Subcutaneous abdominal adipose tissue (tissue), 5 donors: ENCODE results near the gene EFHC2.
"Not testable (repeated sequence)": the region's sequence is repeated elsewhere in the genome, so short reads cannot be mapped to it uniquely, and the experiment has no call there.

Experiments used
- H3K27ac ChIP-seq: one replicate; pipeline ENCODE4 v1.7.0; 2013; ENCODE audit warnings: low read depth, mild to moderate bottlenecking, inconsistent platforms, low read length, moderate library complexity
- H3K27me3 ChIP-seq, 5 donors: one replicate each; pipeline ENCODE4 v1.7.0; 2013; ENCODE audit warnings: low read length in 5 of 5, inconsistent platforms in 1 of 5; ENCODE audit not compliant: control insufficient read depth in 5 of 5, insufficient read depth in 4 of 5
- H3K36me3 ChIP-seq, 5 donors: one replicate each; pipeline ENCODE4 v1.7.0; 2013; ENCODE audit warnings: low read length in 5 of 5; ENCODE audit not compliant: control insufficient read depth in 5 of 5, insufficient read depth in 5 of 5
- H3K4me1 ChIP-seq, 5 donors: one replicate each; pipeline ENCODE4 v1.7.0; 2013; ENCODE audit warnings: low read length in 5 of 5, mild to moderate bottlenecking in 3 of 5, moderate library complexity in 1 of 5; ENCODE audit not compliant: control insufficient read depth in 5 of 5, insufficient read depth in 5 of 5
- H3K4me3 ChIP-seq, 5 donors: one replicate each; pipeline ENCODE4 v1.7.0; 2013; ENCODE audit warnings: low read length in 5 of 5, low read depth in 1 of 5
- H3K9ac ChIP-seq, 5 donors: one replicate each; pipeline ENCODE4 v1.7.0; 2013; ENCODE audit warnings: low read length in 5 of 5, mild to moderate bottlenecking in 4 of 5, moderate library complexity in 3 of 5
- H3K9me3 ChIP-seq, 5 donors: one replicate each; pipeline ENCODE4 v1.7.0; 2013; ENCODE audit warnings: low read length in 5 of 5; ENCODE audit not compliant: control insufficient read depth in 5 of 5
- donor health status: healthy.
- donor health status: healthy.
- donor health status: healthy.
- donor health status: healthy.
- donor health status: healthy.

The EFHC2 gene

DNA sequence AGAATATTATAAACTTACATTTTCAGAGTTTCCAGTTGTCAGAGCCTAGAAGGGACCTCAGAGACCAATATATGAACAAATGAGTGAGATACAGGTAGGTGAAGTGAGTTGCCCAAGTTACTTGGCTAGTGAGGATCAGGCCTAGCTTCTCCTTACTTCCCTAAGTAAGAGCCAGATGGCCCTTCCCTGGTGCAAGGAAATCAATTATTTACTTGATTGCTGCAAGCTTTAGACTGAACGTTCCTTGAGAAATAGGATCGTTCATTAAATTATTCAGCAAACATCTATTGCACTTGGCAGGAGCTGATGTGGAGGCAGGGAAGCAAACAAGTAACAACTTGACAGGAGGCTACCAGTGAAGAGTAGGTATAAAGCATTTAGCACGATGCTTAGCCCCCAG, 117.8 kb downstream of the EFHC2 start:
- Histone ChIP-seq H3K4me1 (no peaks in the 10 kb centered on the region), H3K9ac (no peak overlapping the region), H3K9me3 (no peaks in the 10 kb centered on the region), H3K27me3 (peaks cover 0 to 8% (median 3%) of the 10 kb centered on the region in 5 donors), H3K36me3 (no peaks in the 10 kb centered on the region), H3K4me3 (no peak overlapping the region), H3K27ac (no peak overlapping the region)

DNA sequence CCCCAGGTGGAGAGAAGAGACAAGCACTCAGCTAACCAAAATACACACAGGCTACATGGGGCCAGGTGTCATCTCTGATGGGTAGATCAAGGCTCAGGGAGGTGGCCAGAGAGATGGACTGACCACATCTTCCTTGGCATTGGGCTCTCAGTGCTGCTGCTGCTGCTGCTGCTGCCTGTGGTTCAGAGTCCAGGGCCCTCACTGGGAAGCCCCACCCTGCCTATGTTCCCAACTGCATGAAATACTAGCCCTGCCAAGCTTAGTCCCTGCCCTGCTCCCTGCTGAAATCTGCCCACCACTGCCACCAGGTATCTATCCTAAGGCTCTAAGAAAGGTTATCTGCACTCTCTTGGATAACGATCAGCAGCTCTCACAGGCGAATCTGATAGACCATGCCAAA, 118.7 kb downstream of the EFHC2 start:
- Histone ChIP-seq H3K4me1 (no peaks in the 10 kb centered on the region), H3K36me3 (no peaks in the 10 kb centered on the region), H3K4me3 (no peak overlapping the region), H3K9me3 (no peaks in the 10 kb centered on the region), H3K9ac (no peak overlapping the region), H3K27ac (no peak overlapping the region), H3K27me3 (peaks cover 0 to 8% (median 3%) of the 10 kb centered on the region in 5 donors)

DNA sequence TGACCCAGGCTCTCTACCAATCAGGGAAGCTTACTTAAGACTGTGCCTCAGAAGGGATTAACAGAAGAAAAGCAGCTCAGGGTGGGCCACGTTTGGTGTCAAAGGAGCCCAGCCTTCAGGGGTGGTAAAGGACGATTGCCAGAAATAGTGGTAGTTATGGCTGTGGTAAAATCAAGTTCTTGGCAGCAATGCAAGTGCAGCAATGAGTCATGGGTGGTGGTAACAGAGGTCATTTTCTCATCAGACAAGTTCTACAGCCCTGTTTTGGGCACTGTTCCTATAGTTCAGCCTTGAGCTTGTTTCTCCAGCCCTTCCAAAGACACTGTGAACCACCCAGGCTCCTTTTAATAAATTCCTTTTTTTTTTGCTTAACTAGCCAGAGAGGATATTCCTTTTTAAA, 120.3 kb downstream of the EFHC2 start:
- no peaks in the 10 kb centered on the region for H3K9me3 ChIP-seq
- H3K27me3 ChIP-seq = peaks cover 0 to 8% (median 3%) of the 10 kb centered on the region in 5 donors
- no peaks in the 10 kb centered on the region for H3K36me3 ChIP-seq
- H3K4me1 ChIP-seq = no peaks in the 10 kb centered on the region
- no peak overlapping the region for H3K9ac ChIP-seq
- H3K4me3 ChIP-seq = no peak overlapping the region
- H3K27ac ChIP-seq = no peak overlapping the region

DNA sequence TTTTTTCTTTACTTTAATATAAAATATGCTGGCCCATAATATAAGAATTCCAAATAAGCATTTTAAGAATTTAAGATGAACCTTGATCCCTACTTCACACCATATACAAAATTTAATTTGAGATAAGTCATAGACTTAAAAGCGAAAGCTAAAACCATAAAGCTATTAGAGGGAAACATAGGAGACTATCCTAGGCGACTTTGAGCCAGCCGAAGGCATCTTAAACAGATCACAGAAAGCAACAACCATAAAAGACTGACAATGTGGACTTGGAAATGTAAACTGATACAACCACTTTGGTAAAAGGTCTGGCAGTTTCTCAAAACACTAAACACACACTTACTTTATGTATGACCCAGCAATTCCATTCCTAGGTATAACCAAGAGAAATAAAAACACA, 125.0 kb downstream of the EFHC2 start:
- Histone ChIP-seq H3K9ac (no peak overlapping the region), H3K36me3 (no peaks in the 10 kb centered on the region), H3K4me3 (no peak overlapping the region), H3K9me3 (no peaks in the 10 kb centered on the region), H3K27me3 (peaks cover 0 to 4% (median 0%) of the 10 kb centered on the region in 5 donors), H3K27ac (no peak overlapping the region), H3K4me1 (no peaks in the 10 kb centered on the region)

DNA sequence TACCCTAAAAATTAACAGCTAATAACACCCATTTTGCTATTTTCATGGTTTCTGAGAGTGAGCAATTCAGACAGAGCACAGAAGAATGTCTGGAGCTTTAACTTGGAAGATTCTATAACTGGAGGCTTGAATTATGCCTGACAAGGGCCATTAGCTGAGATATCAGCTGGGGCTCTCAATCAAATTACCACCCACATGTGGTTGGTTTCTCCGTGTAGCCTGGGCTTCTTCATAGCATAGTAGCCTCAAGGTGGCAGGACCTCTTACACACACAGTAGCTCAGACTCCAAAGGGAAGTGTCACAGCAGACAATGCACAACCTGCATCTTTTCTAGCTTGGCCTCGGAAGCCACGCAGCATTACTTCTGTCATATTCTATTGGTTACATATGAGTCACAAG, 127.3 kb downstream of the EFHC2 start:
- peaks cover 0 to 4% (median 0%) of the 10 kb centered on the region in 5 donors for H3K27me3 ChIP-seq
- no peak overlapping the region for H3K4me3 ChIP-seq
- no peaks in the 10 kb centered on the region for H3K36me3 ChIP-seq
- no peak overlapping the region for H3K9ac ChIP-seq
- no peaks in the 10 kb centered on the region for H3K9me3 ChIP-seq
- no peaks in the 10 kb centered on the region for H3K4me1 ChIP-seq
- no peak overlapping the region for H3K27ac ChIP-seq

DNA sequence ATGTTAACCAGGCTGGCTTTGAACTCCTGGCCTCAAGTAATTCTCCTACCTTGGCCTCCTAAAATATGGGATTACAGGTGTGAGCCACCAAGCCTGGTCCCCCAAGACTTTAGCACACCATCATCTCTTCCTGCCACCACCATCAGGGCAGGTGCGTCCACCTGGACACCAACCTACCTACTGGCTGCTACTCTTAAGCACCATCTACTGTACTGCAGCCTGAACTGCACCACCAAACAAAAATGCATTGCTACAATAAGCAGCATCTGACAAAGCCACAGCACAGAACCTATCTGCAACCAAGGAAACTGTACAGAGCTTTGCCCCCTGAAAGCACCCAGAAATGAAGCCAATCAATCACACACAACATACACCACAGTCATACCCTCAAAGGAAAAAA, 139.7 kb downstream of the EFHC2 start:
- Histone ChIP-seq H3K9me3 (peaks cover 0 to 9% (median 0%) of the 10 kb centered on the region in 5 donors), H3K4me3 (no peak overlapping the region), H3K27ac (no peak overlapping the region), H3K27me3 (peaks cover 4 to 7% (median 7%) of the 10 kb centered on the region in 5 donors), H3K9ac (no peak overlapping the region), H3K36me3 (no peaks in the 10 kb centered on the region), H3K4me1 (no peaks in the 10 kb centered on the region)

DNA sequence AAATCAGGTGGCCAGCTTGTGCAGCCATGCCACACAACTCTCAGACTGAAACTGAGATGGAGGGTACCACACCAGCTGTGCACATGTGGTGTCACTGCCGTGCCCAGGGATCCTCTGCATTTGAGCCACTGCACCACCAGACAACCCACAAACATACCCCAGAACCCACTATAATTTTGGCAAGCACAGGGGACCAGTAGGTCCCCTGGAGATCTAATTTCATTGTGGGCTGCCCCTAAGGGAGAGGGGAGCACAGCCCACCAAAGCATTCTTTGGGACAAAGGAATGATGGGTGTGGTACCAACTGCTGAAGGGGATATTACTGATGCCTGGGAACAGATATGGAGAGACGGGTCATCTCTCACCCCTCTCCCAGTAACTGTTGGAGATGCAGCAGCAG, 140.9 kb downstream of the EFHC2 start:
- Histone ChIP-seq H3K36me3 (no peaks in the 10 kb centered on the region), H3K9me3 (peaks cover 0 to 7% (median 0%) of the 10 kb centered on the region in 5 donors), H3K27me3 (peaks cover 4 to 12% (median 7%) of the 10 kb centered on the region in 5 donors), H3K9ac (no peak overlapping the region), H3K4me1 (no peaks in the 10 kb centered on the region), H3K4me3 (no peak overlapping the region), H3K27ac (no peak overlapping the region)

DNA sequence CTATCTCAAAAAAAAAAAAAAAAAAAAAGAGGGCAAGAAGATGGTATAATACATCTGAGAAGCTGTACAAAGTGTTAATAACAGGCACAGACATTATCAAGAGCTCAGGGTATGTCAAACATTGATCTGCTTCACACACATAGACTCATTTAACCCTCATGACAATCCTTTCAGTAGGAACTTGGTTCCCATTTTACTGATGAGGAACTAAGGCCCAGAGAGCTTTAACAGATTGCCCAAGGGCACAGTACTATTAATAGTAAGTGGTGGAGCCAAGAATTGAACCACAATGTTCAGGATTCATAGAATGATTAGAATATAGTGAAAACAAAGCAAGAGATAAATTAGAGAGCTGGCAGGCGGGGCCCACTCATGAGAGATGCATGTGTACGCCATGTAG, 154.4 kb downstream of the EFHC2 start:
- no peaks in the 10 kb centered on the region for H3K9me3 ChIP-seq
- H3K36me3 ChIP-seq = no peaks in the 10 kb centered on the region
- no peak overlapping the region for H3K27ac ChIP-seq
- H3K9ac ChIP-seq = no peak overlapping the region
- no peaks in the 10 kb centered on the region for H3K4me1 ChIP-seq
- H3K4me3 ChIP-seq = no peak overlapping the region
- H3K27me3 ChIP-seq = peaks cover 0 to 3% (median 0%) of the 10 kb centered on the region in 5 donors

DNA sequence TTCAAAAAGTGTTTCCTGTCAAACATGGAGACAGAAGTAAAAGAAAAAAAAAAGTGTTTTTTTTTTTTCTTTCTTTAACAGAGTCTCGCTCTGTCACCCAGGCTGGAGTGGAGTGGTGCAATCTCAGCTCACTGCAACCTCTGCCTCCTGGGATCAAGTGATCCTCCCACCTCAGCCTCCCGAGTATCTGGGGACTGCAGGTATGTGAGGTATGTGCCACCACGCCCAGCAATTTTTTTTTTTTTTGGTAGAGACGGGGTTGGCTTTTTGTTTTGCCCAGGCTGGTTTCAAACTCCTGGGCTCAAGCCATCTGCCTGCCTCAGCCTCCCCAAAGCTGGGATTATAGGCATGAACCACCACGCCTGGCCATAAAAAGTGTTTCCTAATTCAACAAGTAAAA, 155.6 kb downstream of the EFHC2 start:
- not testable (repeated sequence) for H3K4me3 ChIP-seq, H3K9ac ChIP-seq, H3K27ac ChIP-seq, H3K9me3 ChIP-seq, H3K27me3 ChIP-seq, H3K4me1 ChIP-seq, H3K36me3 ChIP-seq

DNA sequence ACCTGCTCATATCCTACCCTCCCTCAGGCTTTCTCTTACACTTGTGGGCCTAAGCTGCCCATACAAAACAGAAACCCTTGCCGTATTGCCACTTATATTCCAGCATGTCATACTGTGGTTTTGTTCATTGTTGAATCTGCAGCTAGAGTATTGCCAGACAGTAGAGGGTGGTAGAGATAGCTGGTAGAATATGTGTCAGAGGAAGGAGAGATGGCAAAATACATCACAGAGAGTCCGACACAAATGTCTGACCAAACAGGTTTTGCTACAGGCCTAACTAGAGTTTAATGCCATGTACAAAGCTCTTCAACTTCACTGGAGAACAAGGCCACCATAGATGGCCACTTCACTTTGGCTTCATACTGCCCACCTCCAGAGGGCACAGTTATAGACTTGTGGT, 160.1 kb downstream of the EFHC2 start:
- Histone ChIP-seq H3K27me3 (peaks cover 0 to 3% (median 2%) of the 10 kb centered on the region in 5 donors), H3K9ac (no peak overlapping the region), H3K9me3 (no peaks in the 10 kb centered on the region), H3K27ac (no peak overlapping the region), H3K36me3 (no peaks in the 10 kb centered on the region), H3K4me1 (no peaks in the 10 kb centered on the region), H3K4me3 (no peak overlapping the region)
